Tibial nerve (tissue), 4 donors: ENCODE results near the gene AOC2. TPM values are rescaled to one million over a fixed set of nuclear protein-coding genes. Genes with fewer than 3 reads are reported as not detected.
"Not testable (repeated sequence)": the region's sequence is repeated elsewhere in the genome, so short reads cannot be mapped to it uniquely, and the experiment has no call there.

ENCODE experiments used
- DNase-seq, 2 donors: peaks; one replicate each; pipeline ENCODE4 v3.0.0-alpha.2; 2019; ENCODE audit warnings: low spot score in 2 of 2
- H3K27ac ChIP-seq, 4 donors: fragments of 200-600 bp; sonication (generic) in 3 of 4; one replicate each; pipeline ENCODE4 v1.5.1; 2017 to 2019; ENCODE audit warnings: mild to moderate bottlenecking in 1 of 4
- H3K27me3 ChIP-seq, 2 donors: fragments of 200-600 bp; sonication (generic) in 1 of 2; one replicate each; pipeline versions ENCODE4 v1.5.1 to v1.6.0; 2017 to 2019
- H3K36me3 ChIP-seq, 3 donors: fragments of 200-600 bp; sonication (generic); one replicate each; pipeline ENCODE4 v1.5.1; 2018 to 2019
- H3K4me1 ChIP-seq, 4 donors: fragments of 200-600 bp; sonication (generic) in 3 of 4; one replicate each; pipeline ENCODE4 v1.5.1; 2017 to 2019
- H3K4me3 ChIP-seq, 4 donors: fragments of 200-600 bp; sonication (generic) in 3 of 4; one replicate each; pipeline ENCODE4 v1.5.1; 2017 to 2019; ENCODE audit warnings: mild to moderate bottlenecking in 1 of 4, moderate library complexity in 1 of 4
- H3K9me3 ChIP-seq, 4 donors: fragments of 200-600 bp; sonication (generic) in 3 of 4; one replicate each; pipeline ENCODE4 v1.5.1; 2017 to 2019
- CTCF ChIP-seq, 5 experiments: fragments of 200-600 bp in 3 of 5; fragments of 450-650 bp in 2 of 5; sonication (generic) in 3 of 5; IDR thresholded peaks; one replicate each; pipeline ENCODE4 v1.5.1; 2016 to 2019; ENCODE audit warnings: antibody characterized with exemption in 5 of 5, mild to moderate bottlenecking in 3 of 5, moderate library complexity in 2 of 5
- EP300 ChIP-seq, 2 donors: sonication (generic); formaldehyde crosslinking; IDR thresholded peaks; one replicate each; pipeline ENCODE4 v1.6.1; 2017; ENCODE audit warnings: antibody characterized with exemption in 2 of 2, mild to moderate bottlenecking in 1 of 2
- POLR2A ChIP-seq, 2 donors: fragments of 450-650 bp; IDR thresholded peaks; one replicate each; pipeline ENCODE4 v1.6.1; 2017; ENCODE audit warnings: antibody characterized with exemption in 2 of 2, mild to moderate bottlenecking in 2 of 2, moderate library complexity in 2 of 2
- WGBS, 2 donors: methylation state at CpG; one replicate each; pipeline ENCODE4 v1.1.5; 2018; 5-methylcytosine and 5-hydroxymethylcytosine counted together
- small RNA-seq: library from RNA; depleted of rRNA; stranded (forward); fragments of <200 nt; gene quantifications from one replicate; pipeline ENCODE3, GENCODE V24; 2016
- total RNA-seq, 4 donors: library from RNA; depleted of rRNA; stranded (reverse); fragments of >200 nt; gene quantifications; one replicate each; pipeline ENCODE4 v1.1.0, GENCODE V29; 2016

AOC2 gene
- total RNA-seq, 4 donors from 2014 or later: 2.0 to 3.3 (median 3.0) TPM

GRCh38 chr17:42898147-42898811 lies 53.9 kb downstream of the AOC2 start:
- no peak for TF ChIP-seq CTCF (IDR thresholded peaks at IDR 0.05)
- no peak for TF ChIP-seq POLR2A (IDR thresholded peaks at IDR 0.05)
- no peak for TF ChIP-seq EP300 (IDR thresholded peaks at IDR 0.05)
- H3K4me3 ChIP-seq: no peak overlapping the region
- H3K9me3 ChIP-seq: no peaks in the 10 kb centered on the region
- H3K36me3 ChIP-seq: no peaks in the 10 kb centered on the region
- no peak for DNase-seq
- no peaks in the 10 kb centered on the region for H3K27me3 ChIP-seq
- H3K4me1 ChIP-seq: peaks cover 0 to 7% (median 0%) of the 10 kb centered on the region in 4 donors
- H3K27ac ChIP-seq: no peak overlapping the region
- 86 to 95% methylated on average over 7 of the region's 7 CpGs for WGBS, 2 donors

- H3K36me3 ChIP-seq, H3K27me3 ChIP-seq, H3K4me3 ChIP-seq, H3K4me1 ChIP-seq, H3K9me3 ChIP-seq, DNase-seq, H3K27ac ChIP-seq: not testable (repeated sequence)
- WGBS, 2 donors: 83 to 91% methylated on average over 3 of the region's 3 CpGs
Measured at GRCh38 chr17:42899981-42900380, 55.6 kb downstream of the AOC2 start.

Small RNA genes lying within 50 kb of the gene (small RNA-seq; reads per million reads assigned to genes)
- not detected for gene MIR6781
- gene RNU6-287P: not detected

Other genes with a start within 250 kb of the AOC2 start
- 10 to 100 TPM; 43.1 to 61.8 (median 57.7) TPM for gene RETREG3, start 235.2 kb upstream of the AOC2 start, total RNA-seq
- gene TUBG1, start 234.9 kb upstream of the AOC2 start, total RNA-seq: 10 to 100 TPM; 15.3 to 45.6 (median 21.6) TPM
- 10 to 100 TPM; 48.2 to 92.4 (median 77.6) TPM for gene TUBG2, start 185.3 kb upstream of the AOC2 start, total RNA-seq
- 10 to 100 TPM; 32.4 to 57.7 (median 46.1) TPM for gene PLEKHH3, start 167.6 kb upstream of the AOC2 start, total RNA-seq
- 10 to 100 TPM in 1 of 4 donors, 1 to 10 TPM in 3; 3.7 to 11.1 (median 7.1) TPM for gene CCR10, start 162.7 kb upstream of the AOC2 start, total RNA-seq
- 10 to 100 TPM in 2 of 4 donors, 1 to 10 TPM in 2; 6.3 to 21.0 (median 12.6) TPM for gene CNTNAP1, start 162.0 kb upstream of the AOC2 start, total RNA-seq
- 100 to 1,000 TPM in 2 of 4 donors, 10 to 100 TPM in 2; 73.8 to 128 (median 109) TPM for gene EZH1, start 99.5 kb upstream of the AOC2 start, total RNA-seq
- 100 to 1,000 TPM in 1 of 4 donors, 10 to 100 TPM in 3; 32.6 to 113 (median 51.4) TPM for gene RAMP2, start 83.4 kb upstream of the AOC2 start, total RNA-seq
- gene VPS25, start 71.1 kb upstream of the AOC2 start, total RNA-seq: 10 to 100 TPM; 24.5 to 44.7 (median 38.2) TPM
- gene WNK4, start 64.0 kb upstream of the AOC2 start, total RNA-seq: 10 to 100 TPM in 2 of 4 donors, 1 to 10 TPM in 2; 3.6 to 15.6 (median 9.1) TPM
- gene COA3, start 45.9 kb upstream of the AOC2 start, total RNA-seq: 10 to 100 TPM; 58.2 to 91.7 (median 62.6) TPM
- gene CNTD1, start 45.7 kb upstream of the AOC2 start, total RNA-seq: under 1 TPM in 1 of 4 donors, not detected in 3; 0.22 TPM
- gene BECN1, start 20.3 kb upstream of the AOC2 start, total RNA-seq: 100 to 1,000 TPM in 1 of 4 donors, 10 to 100 TPM in 3; 76.7 to 104 (median 80.4) TPM
- 10 to 100 TPM; 42.2 to 86.7 (median 53.7) TPM for gene PSME3, start 11.2 kb upstream of the AOC2 start, total RNA-seq
- gene AOC3, start 6.6 kb downstream of the AOC2 start, total RNA-seq: 10 to 100 TPM; 49.0 to 74.1 (median 53.0) TPM
- not detected for gene G6PC1, start 56.2 kb downstream of the AOC2 start, total RNA-seq
- gene AARSD1, start 119.9 kb downstream of the AOC2 start, total RNA-seq: 10 to 100 TPM; 26.0 to 42.0 (median 31.3) TPM
- gene PTGES3L, start 135.5 kb downstream of the AOC2 start, total RNA-seq: not detected
- gene RUNDC1, start 136.0 kb downstream of the AOC2 start, total RNA-seq: 10 to 100 TPM; 10.7 to 15.6 (median 12.9) TPM
- gene RPL27, start 153.8 kb downstream of the AOC2 start, total RNA-seq: 1,000 to 10,000 TPM in 1 of 4 donors, 100 to 1,000 TPM in 3; 500 to 1,072 (median 818) TPM
- 10 to 100 TPM; 36.1 to 59.0 (median 37.9) TPM for gene IFI35, start 162.2 kb downstream of the AOC2 start, total RNA-seq
- 100 to 1,000 TPM; 203 to 246 (median 228) TPM for gene VAT1, start 177.8 kb downstream of the AOC2 start, total RNA-seq
- gene RND2, start 180.7 kb downstream of the AOC2 start, total RNA-seq: 1 to 10 TPM in 3 of 4 donors, under 1 TPM in 1; 0.59 to 2.6 (median 1.9) TPM